Progenitor cell of endocrine pancreas (in vitro differentiated cells): ENCODE measurements around the gene PPP2R2C. TPM values are rescaled to one million over a fixed set of nuclear protein-coding genes. Genes with fewer than 3 reads are reported as not detected.

Source experiments
- DNase-seq: peaks from one replicate; pipeline ENCODE4 v3.0.0; 2021; ENCODE audit warnings: low spot score; ENCODE audit not compliant: unreplicated experiment
- H3K27ac Mint-ChIP-seq: 2 replicates; pipeline ENCODE4 v1.8.0; 2021; ENCODE audit warnings: mild to moderate bottlenecking, moderate library complexity, mixed read lengths
- H3K27me3 Mint-ChIP-seq: 2 replicates; pipeline ENCODE4 v1.8.0; 2021; ENCODE audit warnings: mixed read lengths
- H3K36me3 Mint-ChIP-seq: 2 replicates; pipeline ENCODE4 v1.8.0; 2022; ENCODE audit warnings: mixed read lengths; ENCODE audit not compliant: insufficient read depth
- H3K4me1 Mint-ChIP-seq: 2 replicates; pipeline ENCODE4 v1.8.0; 2021; ENCODE audit warnings: low read depth, mixed read lengths
- H3K4me3 Mint-ChIP-seq: 2 replicates; pipeline ENCODE4 v1.8.0; 2021; ENCODE audit warnings: low read depth, mild to moderate bottlenecking, moderate library complexity, mixed read lengths
- H3K9me3 Mint-ChIP-seq: 2 replicates; pipeline ENCODE4 v1.8.0; 2021; ENCODE audit warnings: low read depth, mixed read lengths
- CTCF ChIP-seq: fragments of 200-600 bp; sonication (generic); IDR thresholded peaks from one replicate; pipeline ENCODE4 v1.5.0; 2021; ENCODE audit warnings: antibody characterized with exemption, mild to moderate bottlenecking; ENCODE audit not compliant: unreplicated experiment
- total RNA-seq: library from RNA; stranded (reverse); gene quantifications from 2 replicates; pipeline ENCODE4 v1.2.1, GENCODE V29; 2021

PPP2R2C gene
- total RNA-seq, 1 donor from 2014 or later: 0.19 TPM

GRCh38 chr4:6449746-6450369 lies 22.6 kb downstream of the PPP2R2C start:
- H3K36me3 Mint-ChIP-seq: no peaks in the 10 kb centered on the region

DNA sequence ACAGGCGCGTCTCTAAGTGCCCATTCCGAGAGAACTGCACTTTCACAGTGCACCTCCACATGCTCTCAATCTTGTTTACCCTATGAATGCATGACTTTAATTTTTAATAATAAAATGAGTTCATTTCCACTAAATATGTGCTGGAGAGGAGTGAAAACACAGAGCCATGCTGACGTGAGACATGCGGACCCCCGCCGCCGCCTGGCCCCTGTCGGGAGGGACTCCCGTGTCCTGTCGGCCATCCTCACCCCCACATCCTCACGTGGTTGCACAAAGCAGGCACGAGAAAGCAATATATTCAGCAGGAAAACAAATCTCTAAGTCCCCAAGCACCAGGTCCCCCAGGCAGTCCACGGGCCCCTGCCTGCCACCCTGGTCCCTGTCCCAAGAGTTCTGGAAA lies 23.1 kb downstream of the PPP2R2C start:
- Mint-ChIP-seq H3K9me3 (no peaks in the 10 kb centered on the region), H3K4me3 (no peak overlapping the region), H3K36me3 (no peaks in the 10 kb centered on the region), H3K27ac (no peak overlapping the region), H3K4me1 (peaks cover 2% of the 10 kb centered on the region), H3K27me3 (peaks cover 20% of the 10 kb centered on the region)
- TF ChIP-seq CTCF: no peak
- DNase-seq: no peak

More at GRCh38 chr4:6449746-6450369, 22.6 kb downstream of the PPP2R2C start:
- Mint-ChIP-seq H3K4me3 (no peak overlapping the region), H3K27me3 (peaks cover 24% of the 10 kb centered on the region), H3K27ac (no peak overlapping the region), H3K4me1 (peaks cover 2% of the 10 kb centered on the region), H3K9me3 (no peaks in the 10 kb centered on the region)
- no peak for DNase-seq
- no peak for TF ChIP-seq CTCF

DNA sequence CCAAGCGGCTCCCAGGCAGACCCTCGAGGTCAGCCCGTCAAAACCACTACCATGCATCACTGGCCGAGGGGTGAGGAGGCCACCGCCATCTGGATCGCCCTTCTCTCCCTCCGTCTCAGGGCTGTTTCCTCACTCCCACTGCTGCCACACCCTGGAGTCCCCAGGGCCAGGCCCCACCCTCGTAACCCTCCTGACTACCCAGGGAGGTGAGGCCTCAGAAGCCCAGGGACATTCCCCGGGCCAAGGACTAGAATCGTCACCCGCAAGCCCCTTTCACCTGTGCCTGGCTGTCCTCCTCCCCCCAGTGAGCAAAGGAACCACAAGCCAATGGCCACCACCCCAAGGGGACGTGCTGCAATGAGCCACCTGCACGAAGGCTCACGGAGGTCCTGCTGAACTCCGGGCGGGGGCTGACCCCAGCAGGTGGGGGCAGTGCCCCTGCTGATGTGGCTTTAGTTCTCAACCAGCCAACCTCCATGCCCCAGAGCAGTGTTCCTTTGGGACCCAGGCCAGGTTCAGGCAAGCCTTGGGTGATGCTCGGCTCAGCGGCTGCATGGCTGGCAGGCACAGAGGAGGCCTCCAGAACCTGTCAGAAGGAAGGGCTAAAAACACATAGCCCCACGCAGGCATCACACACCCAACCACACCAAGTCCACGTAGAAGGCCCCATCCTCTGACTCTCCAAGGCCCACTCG lies 23.8 kb downstream of the PPP2R2C start:
- H3K36me3 Mint-ChIP-seq: no peaks in the 10 kb centered on the region
- H3K4me3 Mint-ChIP-seq: no peak overlapping the region
- H3K4me1 Mint-ChIP-seq: peaks cover 2% of the 10 kb centered on the region
- no peak for TF ChIP-seq CTCF
- no peaks in the 10 kb centered on the region for H3K9me3 Mint-ChIP-seq
- peaks cover 18% of the 10 kb centered on the region for H3K27me3 Mint-ChIP-seq
- no peak for DNase-seq
- H3K27ac Mint-ChIP-seq: no peak overlapping the region

DNA sequence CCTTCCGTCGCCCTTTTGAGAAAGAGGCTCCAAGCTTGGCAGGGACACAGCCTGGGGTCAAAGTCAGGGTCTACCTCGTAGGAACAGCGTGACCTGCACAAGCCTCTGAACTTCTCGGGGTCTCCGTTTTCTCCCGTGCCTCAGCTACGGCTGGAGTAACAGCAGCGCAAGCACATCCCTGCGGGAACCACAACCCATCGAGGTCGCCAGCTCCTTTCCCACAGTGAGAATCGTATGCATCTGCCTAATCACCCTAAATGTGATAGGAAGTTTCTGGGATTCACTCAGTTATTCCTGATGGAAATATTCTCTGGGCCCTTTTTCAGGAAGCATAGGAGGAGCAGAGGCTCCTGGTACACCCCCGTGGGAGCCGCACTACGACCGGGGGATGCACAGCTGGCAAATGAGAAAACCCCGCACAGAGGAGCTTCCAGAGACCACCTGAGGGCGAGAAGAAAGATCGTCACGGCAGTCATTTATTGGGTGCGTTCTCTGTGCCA lies 24.7 kb downstream of the PPP2R2C start:
- H3K27me3 Mint-ChIP-seq: peaks cover 22% of the 10 kb centered on the region
- H3K4me1 Mint-ChIP-seq: peaks cover 2% of the 10 kb centered on the region
- DNase-seq: no peak
- no peak overlapping the region for H3K4me3 Mint-ChIP-seq
- TF ChIP-seq CTCF: no peak
- no peaks in the 10 kb centered on the region for H3K9me3 Mint-ChIP-seq
- no peaks in the 10 kb centered on the region for H3K36me3 Mint-ChIP-seq
- H3K27ac Mint-ChIP-seq: no peak overlapping the region

DNA sequence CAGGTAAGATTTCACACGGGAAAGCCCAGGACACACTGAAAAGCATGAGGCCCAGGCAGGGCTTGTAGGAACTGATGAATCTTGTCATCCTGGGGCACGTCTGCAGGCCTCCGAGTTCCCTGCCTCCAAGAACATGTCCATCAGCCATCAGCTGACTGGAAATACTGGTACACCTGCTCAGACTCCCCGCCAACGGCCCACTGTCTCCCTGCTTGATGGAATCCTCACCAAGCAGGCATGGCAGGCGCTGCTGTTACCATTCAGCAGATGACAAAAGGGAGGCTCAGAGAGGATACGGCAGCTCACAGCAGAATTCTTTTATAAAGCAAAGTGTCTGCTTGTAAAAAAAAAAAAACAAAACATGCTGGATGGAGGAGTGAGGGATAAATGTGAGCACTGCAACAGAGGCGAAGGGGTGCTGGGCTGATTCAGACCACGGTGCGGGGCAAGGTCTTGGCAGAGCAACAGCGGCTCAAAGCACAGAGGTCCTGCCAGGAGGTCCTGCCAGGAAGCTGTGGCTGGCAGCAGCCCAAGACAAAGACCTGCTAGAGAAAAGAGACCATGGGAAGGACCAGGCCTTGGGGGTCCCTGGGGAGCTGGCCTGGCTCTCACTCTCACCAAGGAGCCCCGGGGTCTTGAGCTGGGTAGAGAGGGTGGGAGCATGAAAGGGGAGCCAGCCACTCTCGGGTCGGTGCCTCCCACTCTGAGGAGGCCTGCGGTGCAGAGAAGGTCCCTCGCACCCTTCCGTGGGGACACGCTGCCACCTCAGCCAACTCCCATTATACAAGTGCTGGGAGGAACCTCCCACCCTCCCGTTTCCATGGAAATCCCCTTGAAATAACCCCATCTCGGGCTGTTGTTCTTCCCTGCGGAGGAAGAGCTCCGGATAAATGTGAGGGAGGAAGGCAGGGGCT lies 25.6 kb downstream of the PPP2R2C start:
- DNase-seq: no peak
- Mint-ChIP-seq H3K27ac (no peak overlapping the region), H3K4me3 (no peak overlapping the region), H3K4me1 (peaks cover 2% of the 10 kb centered on the region), H3K27me3 (peaks cover 22% of the 10 kb centered on the region), H3K9me3 (no peaks in the 10 kb centered on the region), H3K36me3 (no peaks in the 10 kb centered on the region)
- no peak for TF ChIP-seq CTCF
